Stimulated activated CD8-positive, alpha-beta memory T cell treated with anti-CD3 and anti-CD28 coated beads, Interleukin-7, amount 100 ng/mL, for 4 hours (primary cell): Measurements from ENCODE around the gene FCGBP.
A peak's percentile ranks its signal among the peaks of the same experiment; 100 is the strongest.

ENCODE experiments used
- DNase-seq, 2 donors: peaks; one replicate each; pipeline ENCODE4 v3.0.0-alpha.2; 2020; ENCODE audit warnings: low read depth in 2 of 2

FCGBP gene

GRCh38 chr19:39946532-39946931 lies 12.1 kb upstream of the FCGBP start:
- no peak for DNase-seq

GRCh38 chr19:39943586-39943985 lies 9.2 kb upstream of the FCGBP start:
- DNase-seq: no peak

GRCh38 chr19:39942366-39942730 lies 7.9 kb upstream of the FCGBP start:
- DNase-seq: no peak

GRCh38 chr19:39941615-39942365 lies 7.4 kb upstream of the FCGBP start:
- peak; percentile 34 to 59 for DNase-seq

GRCh38 chr19:39941151-39941550 lies 6.7 kb upstream of the FCGBP start:
- no peak for DNase-seq

- no peak for DNase-seq
These were observed 5.9 kb upstream of the FCGBP start for GRCh38 chr19:39940221-39940833.

- no peak for DNase-seq
These were observed 5.1 kb upstream of the FCGBP start for GRCh38 chr19:39939556-39939955.

- DNase-seq: no peak
These were observed 3.4 kb upstream of the FCGBP start for GRCh38 chr19:39937787-39938186.

GRCh38 chr19:39937094-39937720 lies 2.8 kb upstream of the FCGBP start:
- DNase-seq: peak; percentile 58 to 68

GRCh38 chr19:39936622-39937021 lies 2.2 kb upstream of the FCGBP start:
- no peak for DNase-seq

- DNase-seq: no peak
These were observed 1.6 kb upstream of the FCGBP start for GRCh38 chr19:39936020-39936419.

GRCh38 chr19:39935364-39935661 lies 879 bp upstream of the FCGBP start:
- no peak for DNase-seq

GRCh38 chr19:39929750-39930149 lies 4.7 kb downstream of the FCGBP start:
- no peak for DNase-seq

- DNase-seq: no peak
These were observed 6.1 kb downstream of the FCGBP start for GRCh38 chr19:39928357-39928725.

GRCh38 chr19:39927524-39928356 lies 6.7 kb downstream of the FCGBP start:
- DNase-seq: no peak

- no peak for DNase-seq
These were observed 7.4 kb downstream of the FCGBP start for GRCh38 chr19:39927076-39927475.

- no peak for DNase-seq
These were observed 8.2 kb downstream of the FCGBP start for GRCh38 chr19:39926170-39926760.

- no peak for DNase-seq
These were observed 9.5 kb downstream of the FCGBP start for GRCh38 chr19:39924952-39925351.

GRCh38 chr19:39924389-39924788 lies 10.0 kb downstream of the FCGBP start:
- no peak for DNase-seq

GRCh38 chr19:39923862-39924261 lies 10.6 kb downstream of the FCGBP start:
- no peak for DNase-seq

- DNase-seq: no peak
These were observed 14.5 kb downstream of the FCGBP start for GRCh38 chr19:39919976-39920375.

GRCh38 chr19:39918183-39918651 lies 16.2 kb downstream of the FCGBP start:
- DNase-seq: no peak
